Middle frontal gyrus (tissue), 1 donor: ENCODE data around the gene RAD51B.
"Not testable (repeated sequence)": the region's sequence is repeated elsewhere in the genome, so short reads cannot be mapped to it uniquely, and the experiment has no call there.

ENCODE experiments used
- DNase-seq: peaks from one replicate; pipeline ENCODE4 v3.0.0-alpha.2; 2015; ENCODE audit warnings: low spot score; ENCODE audit errors: extremely low spot score

RAD51B gene

GRCh38 chr14:68662826-68663225, 843.2 kb downstream of the RAD51B start:
- DNase-seq, result not testable (repeated sequence)

GRCh38 chr14:68663385-68664076, 844.0 kb downstream of the RAD51B start:
- DNase-seq, result no peak

GRCh38 chr14:68664225-68664681, 844.7 kb downstream of the RAD51B start:
- no peak for DNase-seq

- DNase-seq, result no peak
Observed at GRCh38 chr14:68665131-68665530, 845.6 kb downstream of the RAD51B start.

- DNase-seq, result no peak
Observed at GRCh38 chr14:68665792-68666204, 846.2 kb downstream of the RAD51B start.

- no peak for DNase-seq
Observed at GRCh38 chr14:68666236-68666635, 846.7 kb downstream of the RAD51B start.

GRCh38 chr14:68666899-68667298, 847.3 kb downstream of the RAD51B start:
- no peak for DNase-seq

- no peak for DNase-seq
Observed at GRCh38 chr14:68667313-68667791, 847.8 kb downstream of the RAD51B start.

GRCh38 chr14:68668028-68668427, 848.4 kb downstream of the RAD51B start:
- no peak for DNase-seq

GRCh38 chr14:68668531-68668930, 849.0 kb downstream of the RAD51B start:
- DNase-seq, result no peak

- DNase-seq, result no peak
Observed at GRCh38 chr14:68669111-68669511, 849.5 kb downstream of the RAD51B start.

GRCh38 chr14:68669603-68670358, 850.2 kb downstream of the RAD51B start:
- DNase-seq, result no peak

GRCh38 chr14:68670359-68670715, 850.8 kb downstream of the RAD51B start:
- DNase-seq, result no peak

- no peak for DNase-seq
Observed at GRCh38 chr14:68671909-68672308, 852.3 kb downstream of the RAD51B start.

GRCh38 chr14:68672609-68673285, 853.2 kb downstream of the RAD51B start:
- DNase-seq, result no peak

GRCh38 chr14:68673464-68673863, 853.9 kb downstream of the RAD51B start:
- DNase-seq, result no peak

GRCh38 chr14:68674538-68675232, 855.1 kb downstream of the RAD51B start:
- DNase-seq, result no peak

GRCh38 chr14:68675233-68675577, 855.6 kb downstream of the RAD51B start:
- DNase-seq, result no peak

GRCh38 chr14:68676511-68676943, 856.9 kb downstream of the RAD51B start:
- DNase-seq, result no peak

GRCh38 chr14:68677476-68677875, 857.9 kb downstream of the RAD51B start:
- DNase-seq, result no peak

- DNase-seq, result no peak
Observed at GRCh38 chr14:68677901-68678300, 858.3 kb downstream of the RAD51B start.

- DNase-seq, result no peak
Observed at GRCh38 chr14:68678471-68678870, 858.9 kb downstream of the RAD51B start.
